HG03457 (cell line): ENCODE data around the gene SLC25A25.

Experiments
- ATAC-seq: cut with Tn5 transposase; IDR thresholded peaks from one replicate; pipeline ENCODE4 v1.9.1; 2021; ENCODE audit warnings: moderate number of reproducible peaks; ENCODE audit not compliant: unreplicated experiment

Gene SLC25A25

DNA sequence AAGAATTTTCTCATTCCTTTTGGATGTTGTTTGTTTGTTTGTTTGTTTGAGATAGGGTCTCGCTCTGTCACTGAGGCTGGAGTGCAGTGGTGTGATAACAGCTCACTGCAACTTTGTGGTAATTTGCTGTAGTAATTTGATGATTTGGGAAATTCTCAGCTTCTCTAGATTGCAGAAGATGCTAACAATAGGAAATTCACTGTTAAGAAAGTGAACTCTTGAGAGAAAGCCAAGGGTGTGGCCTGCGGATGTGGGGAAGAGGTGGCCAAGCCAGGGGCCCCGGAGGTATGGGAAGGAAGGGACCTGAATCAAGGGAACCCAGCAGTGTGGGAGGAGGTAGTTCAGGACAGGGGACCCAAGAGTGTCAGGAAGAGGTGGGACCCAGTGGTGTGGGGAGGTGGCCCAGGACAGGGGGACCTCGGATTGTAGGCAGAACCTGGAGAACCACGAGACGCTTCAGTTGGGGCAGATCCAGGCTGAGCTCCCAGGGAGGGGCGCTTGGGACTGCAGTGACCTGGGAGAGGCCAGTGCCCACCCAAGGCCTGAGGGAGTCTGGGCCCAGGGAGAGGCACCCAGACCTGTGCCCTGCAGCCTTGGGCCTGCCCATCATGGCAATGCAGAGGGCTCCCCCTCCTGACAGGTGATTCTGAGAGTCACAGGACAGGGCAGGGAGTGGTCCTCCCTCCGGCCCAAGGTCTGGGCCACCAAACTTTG lies 75.7 kb downstream of the SLC25A25 start:
- no peak for ATAC-seq

DNA sequence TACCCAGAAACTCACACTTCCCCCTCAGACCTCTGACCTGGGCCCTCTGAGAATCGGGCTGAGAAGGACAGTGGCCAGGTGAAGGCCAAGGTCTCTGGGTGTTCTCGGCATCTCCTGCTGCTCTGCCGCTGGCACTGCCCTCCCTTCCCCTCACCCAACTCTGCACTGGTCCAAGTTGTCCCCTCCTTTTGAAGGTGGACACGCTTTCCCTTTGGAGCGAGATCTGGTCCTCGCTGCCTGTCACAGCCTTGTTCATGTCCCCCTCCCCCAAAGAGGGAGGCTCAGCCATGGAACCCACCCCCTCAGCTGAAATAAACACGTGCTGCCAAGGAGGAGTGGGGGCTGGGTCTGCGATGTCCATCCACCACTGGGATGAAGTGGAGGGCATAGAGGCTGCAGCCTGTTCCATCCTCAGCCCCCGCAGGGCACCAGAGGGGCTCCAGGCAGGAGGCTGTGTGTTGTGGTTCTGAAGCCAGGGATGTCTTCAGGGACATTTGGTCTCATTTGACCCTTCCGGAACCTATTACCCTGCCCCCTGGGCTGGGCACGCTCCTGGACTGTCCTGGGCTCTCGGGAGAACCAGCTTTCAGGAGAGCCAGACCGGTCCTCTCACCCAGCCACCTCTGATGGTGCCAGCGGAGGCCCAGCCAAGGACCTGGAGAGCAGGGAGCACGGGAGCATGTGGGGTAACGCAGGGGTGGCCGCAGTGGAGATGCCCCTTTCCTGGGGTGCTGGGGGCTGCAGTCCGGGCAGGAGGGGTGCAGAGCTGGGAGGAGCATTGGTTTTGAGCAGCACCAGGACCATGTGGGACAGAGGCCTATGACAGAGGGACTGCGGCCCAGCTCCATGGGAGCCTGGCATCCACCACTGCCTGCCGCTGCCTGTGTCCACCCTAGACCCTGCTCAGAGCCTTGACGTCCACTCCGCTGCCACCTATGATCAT lies 76.5 kb downstream of the SLC25A25 start:
- ATAC-seq: no peak

DNA sequence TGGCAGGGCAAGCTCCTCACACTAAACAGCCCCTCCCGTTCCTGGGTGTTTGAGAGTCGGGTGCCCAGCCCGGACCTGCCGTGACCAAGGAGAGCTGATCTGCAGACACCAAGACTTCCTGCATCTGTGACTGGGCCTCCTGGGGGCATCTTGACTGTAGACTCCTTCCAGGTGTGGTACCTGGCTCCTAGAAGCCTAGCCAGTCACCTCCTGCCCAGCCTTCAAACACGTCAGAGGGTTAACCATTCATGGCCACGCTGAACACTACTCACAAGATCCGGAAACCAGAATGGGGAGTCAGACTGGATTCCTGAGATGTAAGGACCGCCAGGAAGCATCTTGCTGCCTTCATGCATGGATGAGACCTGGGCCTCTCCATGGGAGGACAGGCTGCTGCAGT lies 77.5 kb downstream of the SLC25A25 start:
- no peak for ATAC-seq

DNA sequence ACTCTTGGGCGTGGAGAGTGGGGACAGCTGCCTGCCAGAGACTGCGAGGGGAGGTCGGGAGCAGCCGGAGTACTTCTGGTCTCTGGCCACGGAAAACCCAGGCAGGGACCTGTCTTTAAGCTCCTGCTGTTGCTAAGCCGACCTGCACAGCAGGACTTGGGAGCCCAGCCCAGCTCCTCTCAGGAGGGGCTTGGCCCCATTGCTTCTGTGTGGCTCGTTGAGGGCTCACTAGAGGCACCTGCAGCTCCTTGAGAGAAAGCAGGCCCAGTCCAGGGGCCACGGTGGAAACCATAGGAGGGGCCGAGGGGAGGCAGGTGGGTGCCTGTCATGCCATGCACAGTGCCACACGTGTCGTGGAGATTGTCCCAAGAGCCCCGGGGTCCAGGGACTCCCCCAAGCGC lies 77.9 kb downstream of the SLC25A25 start:
- no peak for ATAC-seq

DNA sequence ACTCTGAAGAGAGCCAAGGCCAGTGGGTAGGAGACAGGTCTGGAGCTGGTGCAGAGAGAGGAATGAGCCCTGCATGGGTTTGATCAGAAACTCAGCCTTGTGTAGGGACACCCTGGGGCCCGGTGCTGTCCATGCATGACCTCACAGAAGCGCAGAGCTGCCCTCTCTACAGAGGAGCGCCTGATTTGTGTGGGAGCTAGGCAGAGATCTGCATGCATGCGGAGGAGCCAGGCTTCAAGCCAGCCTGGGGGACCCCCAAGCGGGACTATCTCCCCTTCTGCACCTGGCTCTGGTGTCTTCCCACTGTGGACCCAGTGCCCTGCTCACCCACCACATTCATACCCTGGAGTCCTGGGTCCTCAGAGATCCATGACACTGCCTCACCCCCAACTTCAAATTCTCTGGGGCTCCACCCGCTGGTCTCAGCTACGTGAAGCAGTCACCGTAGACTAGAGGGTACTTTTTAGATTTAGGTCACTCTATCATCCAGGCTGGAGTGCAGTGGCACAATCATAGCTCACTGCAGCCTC lies 78.6 kb downstream of the SLC25A25 start:
- no peak for ATAC-seq

DNA sequence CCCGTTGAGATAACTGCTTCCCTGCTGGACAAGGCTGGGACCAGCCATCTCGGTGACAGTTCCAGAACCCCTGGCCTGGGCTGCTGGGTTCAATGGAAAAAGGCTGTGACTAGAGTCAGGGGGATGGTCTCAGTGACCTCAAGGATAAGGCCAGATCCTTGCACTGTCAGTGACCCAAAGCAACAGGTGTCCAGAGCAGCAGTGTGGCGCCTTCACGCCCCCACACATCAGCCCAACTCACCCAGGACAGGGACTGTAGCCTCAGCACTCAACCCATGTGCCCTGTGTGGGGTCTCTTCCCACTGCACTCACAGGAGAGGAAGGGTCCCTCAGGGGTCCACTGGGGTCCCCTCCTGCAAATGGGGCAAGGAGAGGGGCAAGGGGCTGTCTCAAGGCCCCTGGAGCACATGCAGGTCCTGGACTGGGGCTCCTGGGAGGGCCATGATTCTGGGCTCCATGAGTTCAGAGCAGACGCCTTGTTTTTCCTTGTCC lies 80.5 kb downstream of the SLC25A25 start:
- ATAC-seq: no peak

DNA sequence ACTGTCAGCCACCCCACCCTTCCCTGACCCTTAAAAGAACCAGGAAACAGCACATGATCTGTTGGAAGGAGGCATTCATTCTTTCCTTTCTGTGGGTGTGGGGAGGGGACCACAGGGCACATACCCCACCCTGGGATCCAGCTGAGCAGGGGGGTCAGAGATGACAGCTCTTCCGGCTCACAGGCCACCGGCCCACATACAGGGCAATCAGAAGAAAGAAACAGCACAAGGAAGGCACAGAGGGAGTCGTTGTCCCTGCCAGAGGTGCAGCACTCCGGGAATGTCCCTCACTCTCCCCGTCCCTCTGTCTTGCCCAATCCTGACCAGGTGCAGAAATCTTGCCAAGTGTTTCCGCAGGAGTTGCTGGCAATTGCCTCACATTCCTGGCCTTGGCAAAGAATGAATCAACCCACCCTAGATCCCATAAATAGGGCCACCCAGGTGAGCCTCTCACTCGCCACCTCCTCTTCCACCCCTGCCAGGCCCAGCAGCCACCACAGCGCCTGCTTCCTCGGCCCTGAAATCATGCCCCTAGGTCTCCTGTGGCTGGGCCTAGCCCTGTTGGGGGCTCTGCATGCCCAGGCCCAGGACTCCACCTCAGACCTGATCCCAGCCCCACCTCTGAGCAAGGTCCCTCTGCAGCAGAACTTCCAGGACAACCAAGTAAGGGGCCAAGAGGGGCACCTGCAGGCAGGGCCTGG lies 81.1 kb downstream of the SLC25A25 start, which contains the start of gene LCN2:
Gene LCN2, plus strand, starts transcription at position 453 of the 701 bp plus-strand sequence. Its CDS starts 73 bp downstream, at position 526.
- ATAC-seq: no peak

DNA sequence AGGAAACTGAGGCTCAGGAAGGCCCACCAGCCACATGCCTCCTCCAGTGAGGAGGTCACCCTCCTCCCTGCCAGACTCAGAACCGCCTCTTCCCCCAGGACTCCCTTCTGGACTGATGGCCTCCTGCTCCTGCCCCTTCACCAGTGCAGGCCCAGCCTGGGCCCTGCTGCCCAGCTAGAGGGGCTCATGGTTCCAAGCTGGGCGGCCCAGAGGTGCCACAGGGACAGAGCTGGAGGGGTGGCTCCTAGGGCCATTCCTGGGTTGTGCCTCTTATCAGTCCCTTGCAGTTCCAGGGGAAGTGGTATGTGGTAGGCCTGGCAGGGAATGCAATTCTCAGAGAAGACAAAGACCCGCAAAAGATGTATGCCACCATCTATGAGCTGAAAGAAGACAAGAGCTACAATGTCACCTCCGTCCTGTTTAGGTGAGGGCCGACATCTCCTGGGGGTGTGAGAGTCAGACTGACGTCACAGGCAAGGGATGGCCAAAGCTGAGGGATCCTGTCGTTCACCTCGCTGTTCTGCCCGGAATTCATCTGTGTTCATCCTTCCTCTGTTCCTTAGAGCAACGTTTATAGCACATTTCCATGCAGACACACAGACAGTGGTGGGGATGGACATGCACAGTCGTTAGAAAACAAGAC lies 82.0 kb downstream of the SLC25A25 start:
- ATAC-seq: no peak

DNA sequence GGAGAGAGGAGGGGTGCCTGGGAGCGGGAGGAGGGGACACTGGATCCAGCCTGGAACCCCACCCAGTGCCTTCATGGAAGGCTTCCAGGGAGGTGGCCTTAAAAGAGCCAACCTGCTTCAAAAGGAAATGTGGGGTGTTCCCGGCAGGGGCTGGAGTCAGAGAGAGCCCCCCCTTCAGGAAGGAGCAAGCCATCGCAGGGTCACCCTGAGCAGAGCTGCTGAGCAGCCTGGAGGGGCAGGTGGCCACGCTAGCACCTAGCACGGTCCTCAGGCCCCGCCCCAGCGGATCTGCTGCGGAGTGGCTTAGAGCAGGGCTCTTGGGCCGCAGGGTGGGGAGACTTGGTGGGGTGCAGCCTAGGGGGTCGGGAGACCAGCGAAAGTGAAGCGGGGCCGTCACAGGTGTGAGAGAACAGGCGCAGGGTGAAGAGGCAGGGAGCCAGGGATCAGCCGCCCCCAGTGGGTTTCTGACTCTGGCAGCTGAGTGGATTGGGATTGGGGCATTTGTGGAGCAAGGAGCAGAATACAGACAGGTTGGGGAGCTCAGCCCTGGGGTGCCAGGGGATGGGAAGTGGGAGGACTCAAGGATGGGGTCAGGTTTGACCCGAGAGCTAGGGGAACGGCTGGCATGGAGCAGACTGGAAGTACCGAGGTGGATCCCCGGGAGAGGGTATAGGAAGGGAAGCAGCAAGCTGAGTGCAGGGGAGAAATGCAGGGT lies 82.7 kb downstream of the SLC25A25 start:
- no peak for ATAC-seq

DNA sequence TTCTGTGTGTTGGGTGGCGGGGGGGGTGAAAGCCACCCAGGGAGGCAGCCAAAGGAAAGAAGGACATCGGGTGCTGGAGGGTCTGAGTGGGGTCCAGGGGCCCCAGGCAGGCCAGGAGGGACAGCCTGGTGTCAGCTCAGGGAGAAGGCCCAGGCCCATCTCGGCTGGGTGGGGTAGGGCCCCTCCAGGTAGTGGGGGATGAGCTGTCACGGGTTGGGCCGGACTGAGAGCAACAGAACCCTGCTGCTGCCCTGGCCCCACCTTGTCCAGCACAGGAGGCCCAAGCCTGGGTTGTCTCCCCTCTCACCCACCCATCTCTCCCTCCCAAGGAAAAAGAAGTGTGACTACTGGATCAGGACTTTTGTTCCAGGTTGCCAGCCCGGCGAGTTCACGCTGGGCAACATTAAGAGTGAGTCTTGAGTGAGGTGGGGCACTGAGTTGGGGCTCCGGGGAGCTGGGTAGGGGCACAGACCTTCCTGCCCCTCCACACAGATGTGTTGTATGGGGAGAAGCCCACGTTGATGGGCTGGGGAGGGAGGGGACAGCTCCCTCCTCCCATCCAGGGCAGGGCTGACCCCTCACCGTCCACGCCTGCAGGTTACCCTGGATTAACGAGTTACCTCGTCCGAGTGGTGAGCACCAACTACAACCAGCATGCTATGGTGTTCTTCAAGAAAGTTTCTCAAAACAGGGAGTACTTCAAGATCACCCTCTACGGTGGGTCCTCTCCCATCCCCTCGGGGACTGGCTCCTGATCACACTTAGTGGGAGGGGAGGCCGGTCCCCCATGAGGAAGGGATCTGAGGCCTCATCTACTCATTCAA lies 83.5 kb downstream of the SLC25A25 start:
- ATAC-seq: no peak

DNA sequence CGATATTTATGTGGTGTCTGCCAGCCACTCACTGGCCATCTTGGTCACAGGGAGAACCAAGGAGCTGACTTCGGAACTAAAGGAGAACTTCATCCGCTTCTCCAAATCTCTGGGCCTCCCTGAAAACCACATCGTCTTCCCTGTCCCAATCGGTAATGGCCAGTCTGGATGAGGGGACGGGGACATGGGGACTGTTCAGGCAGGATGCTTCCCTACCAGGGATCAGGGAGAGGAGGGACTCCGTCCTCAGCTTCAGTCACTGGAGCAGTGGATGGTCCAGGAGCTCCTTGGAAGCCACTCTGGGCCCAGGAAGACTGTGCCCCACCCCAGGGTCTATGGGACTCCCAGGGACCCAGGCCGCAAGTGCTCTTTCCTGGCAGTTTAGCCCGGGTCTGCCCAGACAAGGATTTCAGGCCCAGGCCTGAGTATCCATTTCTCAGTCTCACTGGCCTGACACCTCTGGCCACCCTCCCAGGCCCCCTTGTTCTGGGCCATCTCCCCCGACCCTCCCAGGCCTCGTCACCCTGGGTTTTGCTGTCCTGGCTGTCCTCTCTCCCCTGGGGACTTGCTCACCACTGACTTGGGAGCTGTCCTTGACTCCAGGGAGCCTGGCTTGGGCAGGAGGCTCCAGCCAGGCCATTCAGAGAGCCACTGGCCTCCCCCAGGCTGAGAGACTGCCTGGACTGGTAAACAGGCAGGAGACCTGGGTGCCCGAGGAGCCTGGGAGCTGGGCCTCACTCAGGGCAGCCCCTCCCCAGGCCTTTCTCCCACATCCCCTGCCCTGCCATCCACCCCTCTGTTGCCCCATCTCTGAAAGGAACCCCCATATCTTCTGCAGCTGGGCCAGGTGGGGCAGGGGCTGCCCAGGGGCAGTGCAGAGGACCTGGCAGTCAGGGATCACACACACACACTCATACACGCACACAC lies 84.4 kb downstream of the SLC25A25 start:
- no peak for ATAC-seq

DNA sequence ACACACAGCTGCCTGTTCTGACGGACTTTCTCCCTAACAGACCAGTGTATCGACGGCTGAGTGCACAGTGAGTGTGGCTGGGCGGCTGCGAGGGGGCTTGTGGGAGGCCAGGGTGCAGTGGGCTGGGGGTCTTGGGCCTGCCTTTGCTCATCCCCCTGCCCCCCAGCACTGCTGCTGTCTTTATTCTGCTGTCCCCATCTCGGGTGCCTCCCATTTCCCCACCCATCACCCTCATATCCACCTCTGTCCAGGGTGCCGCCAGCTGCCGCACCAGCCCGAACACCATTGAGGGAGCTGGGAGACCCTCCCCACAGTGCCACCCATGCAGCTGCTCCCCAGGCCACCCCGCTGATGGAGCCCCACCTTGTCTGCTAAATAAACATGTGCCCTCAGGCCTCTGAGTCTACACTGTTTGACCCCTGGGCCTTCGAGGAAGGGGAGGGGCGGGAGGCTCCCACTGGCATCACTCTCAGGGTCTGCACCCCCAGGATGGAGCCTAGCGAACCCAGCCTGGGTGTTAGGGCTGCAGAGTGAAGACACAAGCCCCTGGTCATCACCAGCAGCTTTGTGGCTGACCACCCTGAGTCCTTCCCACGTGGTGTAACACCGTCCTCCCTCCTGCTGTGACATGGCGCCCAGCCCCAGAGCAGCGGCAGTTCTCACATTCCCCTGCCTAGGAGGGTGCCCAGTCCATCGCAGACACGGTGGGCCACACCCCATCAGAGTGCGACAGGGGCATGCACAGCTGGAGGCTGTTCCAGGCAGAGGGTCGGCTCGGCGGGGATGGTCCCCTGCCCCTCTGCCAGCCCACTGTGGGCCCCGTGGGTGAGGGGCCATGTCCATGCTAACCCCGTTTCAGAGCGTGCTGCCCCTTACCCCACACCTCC lies 85.3 kb downstream of the SLC25A25 start:
- ATAC-seq: no peak

DNA sequence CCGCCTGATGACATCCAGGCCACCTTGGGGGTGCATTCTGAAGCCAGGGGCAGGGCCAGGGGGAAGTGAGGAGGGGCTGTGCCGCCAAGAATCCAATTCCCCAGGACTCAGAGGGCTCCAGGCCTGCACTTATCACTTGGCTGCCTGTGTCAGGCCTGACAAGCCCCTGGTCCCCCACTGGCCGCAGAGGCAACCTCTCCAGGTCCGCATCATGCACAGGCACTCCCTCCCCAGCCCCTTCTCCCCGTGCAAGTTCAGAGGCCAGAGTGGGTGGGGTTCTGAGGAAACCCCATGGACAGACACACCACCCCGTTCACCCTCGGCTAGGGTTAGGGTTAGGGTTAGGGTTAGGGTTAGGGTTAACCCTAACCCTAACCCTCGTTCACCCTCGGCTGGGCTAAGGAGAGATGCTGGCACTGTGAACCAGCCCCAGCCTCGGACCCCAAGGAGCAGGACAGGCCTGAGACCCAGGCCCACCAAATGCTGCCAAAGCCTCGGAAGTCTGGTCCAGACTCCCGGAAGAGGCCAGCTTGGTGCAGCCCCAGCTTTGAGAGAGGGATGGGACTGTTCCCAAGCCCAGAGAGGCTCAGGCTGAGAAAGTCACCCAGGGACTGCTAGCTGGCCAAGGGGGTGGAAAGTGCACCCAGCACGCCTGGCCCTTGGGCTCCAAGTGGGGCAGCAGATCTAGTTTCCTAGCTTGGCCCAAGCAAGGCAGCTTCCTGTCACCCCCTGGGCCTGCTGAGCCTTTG lies 86.1 kb downstream of the SLC25A25 start:
- ATAC-seq: no peak

DNA sequence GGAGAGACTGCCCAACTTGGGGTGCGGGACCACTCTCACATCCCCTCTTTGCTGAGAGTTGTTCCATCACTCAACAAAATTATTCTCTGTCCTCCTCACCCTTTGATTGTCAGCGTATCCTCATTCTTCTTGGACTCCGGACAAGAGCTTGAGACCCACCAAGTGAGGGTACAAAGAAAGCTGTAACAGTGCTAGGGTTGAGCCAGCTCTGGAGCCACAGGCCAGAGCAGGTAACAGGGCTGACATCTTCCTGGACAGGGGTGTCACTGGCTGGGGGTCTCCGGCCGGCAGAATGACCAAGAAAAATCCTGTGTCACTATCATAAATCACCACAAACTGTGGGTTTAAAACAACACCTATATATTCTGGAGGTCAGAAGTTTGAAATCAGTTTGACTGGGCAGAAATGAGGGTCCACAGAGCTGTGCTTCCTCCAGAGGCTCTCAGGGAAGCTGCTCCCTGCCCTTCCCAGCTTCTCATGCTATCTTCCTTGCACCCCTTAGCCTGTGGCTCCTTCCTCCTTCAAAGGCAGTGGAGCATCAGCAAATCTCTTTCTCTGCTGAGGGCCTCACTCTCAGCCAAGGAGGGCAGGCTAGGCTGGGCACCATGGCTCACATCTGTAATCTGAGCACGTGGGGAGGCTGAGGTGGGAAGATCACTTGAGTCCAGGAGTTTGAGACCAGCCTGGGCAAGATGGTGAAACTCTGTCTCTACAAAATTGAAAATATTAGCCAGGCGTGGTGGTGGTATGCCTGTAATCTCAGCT lies 87.9 kb downstream of the SLC25A25 start:
- no peak for ATAC-seq
